Measurements from ENCODE around the gene HOXA9.

HOXA9 gene

GRCh38 chr7:27151931-27152815 lies 13.2 kb downstream of the HOXA9 start, which contains the start of gene HOXA3:
Gene HOXA3 (minus strand): TSS chr7:27152583. CDS start chr7:27110640, 41,943 bp downstream.
- DNase-seq (ENCODE audit: low spot score): no peak

DNA sequence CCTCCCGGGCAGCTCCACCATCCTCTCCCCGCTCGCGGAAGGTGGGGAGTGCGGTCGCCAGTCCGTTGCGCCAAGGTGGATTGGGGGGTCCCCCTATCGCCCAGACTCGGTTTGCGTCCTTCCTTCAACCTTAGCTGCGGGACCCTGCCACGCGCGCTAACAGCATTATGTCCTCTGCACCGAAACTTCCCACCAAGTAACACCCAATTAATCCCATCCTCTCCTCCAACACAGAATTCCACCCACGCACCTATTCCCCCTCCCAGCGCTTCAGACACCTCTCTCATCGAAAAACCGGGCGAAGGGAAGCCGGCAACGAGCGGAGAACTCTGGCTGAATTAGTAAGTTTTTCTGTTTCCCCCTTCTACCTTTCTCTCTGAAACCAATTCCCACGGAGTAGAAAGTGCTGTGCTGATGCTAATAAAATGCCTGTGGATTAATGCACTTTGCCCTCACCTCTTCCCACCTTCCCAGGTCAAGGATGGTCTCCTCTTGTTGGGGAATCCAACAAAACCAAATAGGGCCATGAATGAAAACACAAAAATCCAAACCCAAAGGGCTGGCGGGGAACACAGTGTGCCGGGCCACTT lies 13.9 kb downstream of the HOXA9 start:
- DNase-seq (ENCODE audit: low spot score): no peak

GRCh38 chr7:27150568-27151340 lies 14.6 kb downstream of the HOXA9 start:
- peak; percentile 95 for DNase-seq (ENCODE audit: low spot score)

DNA sequence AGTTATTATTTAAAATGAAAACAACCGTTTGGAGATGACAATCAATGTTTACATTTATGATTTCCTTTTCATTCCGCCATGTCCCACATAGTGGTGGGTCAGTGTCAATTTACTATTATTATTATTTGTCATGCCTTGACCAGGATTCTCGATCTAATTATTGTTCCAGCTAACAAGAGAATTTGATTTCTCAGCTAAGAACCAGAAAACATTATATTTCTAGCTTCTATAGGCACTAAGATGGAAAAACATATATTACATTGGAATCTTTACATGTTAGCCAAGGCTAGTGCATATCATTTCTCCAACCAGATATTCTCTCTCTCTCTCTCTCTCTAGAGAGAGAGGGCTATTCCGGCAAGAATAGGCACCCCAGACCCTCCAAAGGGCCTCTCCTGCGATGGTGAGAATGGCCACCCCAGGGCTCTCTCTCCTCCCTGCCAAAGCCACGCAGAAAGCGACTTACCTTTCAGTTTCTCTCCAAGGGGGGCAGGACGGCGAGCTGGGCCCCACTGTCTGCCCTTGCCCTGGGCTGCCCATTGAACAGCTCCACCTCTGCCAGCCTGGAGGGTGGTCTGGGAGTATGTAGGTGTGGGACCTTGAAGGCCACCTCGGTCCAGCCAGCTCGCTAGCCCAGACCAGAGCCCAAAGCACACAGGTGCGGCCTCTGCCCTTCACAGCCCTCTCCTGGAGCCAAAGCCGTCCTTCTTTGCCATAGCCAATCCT lies 15.3 kb downstream of the HOXA9 start:
- no peak for DNase-seq (ENCODE audit: low spot score)

DNA sequence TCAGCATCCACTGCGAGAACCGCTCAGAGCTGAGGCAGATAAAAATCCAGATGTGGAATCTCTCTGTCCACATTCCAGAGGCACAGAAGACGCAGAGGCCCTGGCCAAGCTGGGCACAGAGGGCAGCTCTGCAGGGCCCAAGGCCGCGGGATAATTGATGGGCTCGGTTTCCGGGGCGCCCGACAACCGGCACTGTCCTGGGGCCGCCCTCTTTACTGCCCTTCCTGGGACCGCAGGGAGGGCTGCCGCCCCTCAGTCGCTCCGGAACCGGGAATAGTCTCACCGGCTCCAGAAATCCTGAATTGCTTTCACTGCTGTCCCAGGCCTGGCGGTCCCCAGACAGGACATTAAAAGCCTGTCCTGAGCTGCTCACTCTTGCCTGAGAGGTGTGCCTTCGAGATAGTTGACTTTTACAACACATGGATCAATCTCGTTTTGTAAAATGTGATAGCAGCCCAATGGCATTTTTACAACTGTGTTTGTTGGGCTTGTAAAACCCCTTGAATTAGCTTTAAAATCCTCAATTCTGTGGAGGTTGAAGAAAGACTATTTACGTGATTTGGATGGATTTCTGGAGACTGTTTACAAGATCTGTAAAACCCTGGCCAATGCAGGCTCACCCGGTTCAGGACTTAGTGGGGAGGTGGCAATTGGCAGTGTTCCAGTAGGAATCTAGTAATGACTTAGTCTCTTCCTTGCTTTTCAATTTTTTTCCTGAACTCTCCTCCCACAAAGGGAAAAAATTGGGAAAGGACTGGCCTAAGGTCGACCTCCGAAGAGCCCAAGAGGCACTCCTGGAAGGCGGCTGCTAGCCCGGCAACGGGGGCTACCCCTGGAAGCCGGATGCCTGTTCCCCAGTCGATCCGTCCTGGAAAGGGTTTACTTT lies 16.3 kb downstream of the HOXA9 start:
- DNase-seq (ENCODE audit: low spot score): no peak

DNA sequence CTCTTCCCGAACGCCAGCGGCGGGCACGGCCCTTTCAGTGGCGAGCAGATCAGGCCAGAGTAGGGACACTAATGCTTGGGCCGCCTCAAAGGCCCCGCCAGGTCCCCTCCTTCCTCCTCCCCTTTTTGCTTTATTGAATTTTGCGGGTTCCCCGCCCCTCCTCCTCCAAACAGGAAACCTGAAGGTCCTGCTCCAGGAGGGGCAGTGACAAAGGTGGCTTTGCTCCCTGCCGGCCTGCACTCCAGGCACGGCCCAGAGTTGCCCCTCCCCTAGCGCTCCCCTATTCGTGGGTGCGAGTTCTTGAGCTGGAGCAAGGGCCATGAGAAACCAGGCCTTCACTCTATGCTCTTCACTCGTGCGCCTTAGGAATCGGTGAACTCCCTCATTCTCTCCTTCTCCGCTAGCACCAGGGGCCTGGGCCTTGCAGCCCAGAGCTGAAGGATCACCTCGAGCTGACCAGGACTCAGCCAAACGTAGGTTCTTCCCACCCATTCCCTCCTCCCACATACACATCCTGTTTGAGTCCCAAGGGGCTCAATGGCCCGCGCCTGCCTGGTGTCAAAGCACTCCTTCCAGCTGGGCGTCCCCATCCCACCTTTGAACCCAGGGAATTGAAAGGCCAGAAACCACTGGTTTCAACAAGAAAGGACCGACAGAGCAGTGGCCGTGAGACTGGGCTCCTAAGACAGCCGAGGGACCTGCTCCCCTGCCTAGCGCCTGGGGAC lies 17.1 kb downstream of the HOXA9 start:
- DNase-seq (ENCODE audit: low spot score): no peak

DNA sequence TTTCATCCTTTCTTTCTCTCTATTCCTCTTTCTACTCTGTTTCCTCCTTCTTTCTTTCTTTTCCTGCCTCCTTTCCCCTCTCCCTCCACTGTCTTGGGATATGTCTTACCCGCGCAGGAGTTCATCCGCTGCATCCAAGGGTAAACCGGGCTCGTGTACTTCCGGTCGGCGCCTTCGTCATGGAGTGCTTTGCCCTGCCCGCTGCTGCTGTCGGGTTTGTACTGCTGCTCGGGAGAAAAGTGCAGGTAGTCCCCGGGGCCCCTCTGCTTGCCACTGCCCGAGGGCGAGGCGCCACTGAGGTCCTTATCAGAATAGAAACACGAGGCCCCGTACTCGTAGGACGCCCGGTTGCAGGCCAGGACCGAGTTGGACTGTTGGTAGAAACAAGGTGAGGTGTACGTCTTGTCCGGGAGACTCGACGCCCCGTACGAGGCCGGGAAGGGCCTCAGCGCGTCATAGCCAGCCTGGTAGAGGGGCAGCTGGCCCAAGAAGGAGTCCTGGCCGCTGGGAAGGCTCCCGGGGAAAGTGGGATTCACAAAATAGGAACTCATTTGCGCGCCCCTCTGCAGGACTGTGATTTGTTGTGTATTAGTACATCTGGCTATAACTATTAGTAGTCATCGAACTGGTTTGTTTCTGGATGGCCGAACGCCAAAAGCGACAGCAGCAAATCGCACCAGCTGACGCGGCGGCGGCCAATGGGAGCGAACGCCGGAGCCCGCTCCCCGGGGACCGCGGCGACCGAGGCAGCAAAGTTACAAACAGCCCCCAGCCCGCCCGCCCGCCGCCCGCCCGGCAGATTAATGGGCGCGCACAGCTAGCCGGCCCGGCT lies 17.9 kb downstream of the HOXA9 start, which contains the start of gene HOXA6:
Gene HOXA6, minus strand, starts transcription at position 576 of the 832 bp plus-strand sequence. Its CDS starts 25 bp downstream, at position 551.
- DNase-seq (ENCODE audit: low spot score): no peak

GRCh38 chr7:27146491-27147198 lies 18.7 kb downstream of the HOXA9 start:
- DNase-seq (ENCODE audit: low spot score): no peak

- no peak for DNase-seq (ENCODE audit: low spot score)
Observed at GRCh38 chr7:27145914-27146412, 19.4 kb downstream of the HOXA9 start.

- DNase-seq (ENCODE audit: low spot score): no peak
Observed at GRCh38 chr7:27145165-27145913, 20.0 kb downstream of the HOXA9 start.

- no peak for DNase-seq (ENCODE audit: low spot score)
Observed at GRCh38 chr7:27144781-27145164, 20.6 kb downstream of the HOXA9 start.

GRCh38 chr7:27143950-27144780 lies 21.2 kb downstream of the HOXA9 start:
- no peak for DNase-seq (ENCODE audit: low spot score)

- peak; percentile 99 for DNase-seq (ENCODE audit: low spot score)
Observed at GRCh38 chr7:27143023-27143949, 22.1 kb downstream of the HOXA9 start, which contains the start of gene HOXA5. Gene HOXA5 (minus strand): TSS chr7:27143681. CDS start chr7:27143607, 74 bp downstream.

GRCh38 chr7:27142580-27143022 lies 22.7 kb downstream of the HOXA9 start:
- DNase-seq (ENCODE audit: low spot score): peak; percentile 60

GRCh38 chr7:27141923-27142579 lies 23.3 kb downstream of the HOXA9 start:
- DNase-seq (ENCODE audit: low spot score): peak; percentile 96

All from HuH-7.5 (cell line).